Renal cortical epithelial cell (primary cell): ENCODE data around the gene EIF3K. TPM values are rescaled to one million over a fixed set of nuclear protein-coding genes. Genes with fewer than 3 reads are reported as not detected.
A peak's percentile ranks its signal among the peaks of the same experiment; 100 is the strongest.
"Not testable (repeated sequence)": the region's sequence is repeated elsewhere in the genome, so short reads cannot be mapped to it uniquely, and the experiment has no call there.

Experiments used
- DNase-seq: peaks from one replicate; pipeline ENCODE4 v3.0.0-alpha.2; 2011; ENCODE audit warnings: low read depth
- total RNA-seq: library from RNA; depleted of rRNA; stranded (reverse); fragments of >200 nt; gene quantifications from 2 replicates; pipeline ENCODE4 v1.2.3, GENCODE V29; 2014

Gene EIF3K, protein sequence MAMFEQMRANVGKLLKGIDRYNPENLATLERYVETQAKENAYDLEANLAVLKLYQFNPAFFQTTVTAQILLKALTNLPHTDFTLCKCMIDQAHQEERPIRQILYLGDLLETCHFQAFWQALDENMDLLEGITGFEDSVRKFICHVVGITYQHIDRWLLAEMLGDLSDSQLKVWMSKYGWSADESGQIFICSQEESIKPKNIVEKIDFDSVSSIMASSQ
- 328 and 420 TPM in 2 replicates for total RNA-seq

DNA sequence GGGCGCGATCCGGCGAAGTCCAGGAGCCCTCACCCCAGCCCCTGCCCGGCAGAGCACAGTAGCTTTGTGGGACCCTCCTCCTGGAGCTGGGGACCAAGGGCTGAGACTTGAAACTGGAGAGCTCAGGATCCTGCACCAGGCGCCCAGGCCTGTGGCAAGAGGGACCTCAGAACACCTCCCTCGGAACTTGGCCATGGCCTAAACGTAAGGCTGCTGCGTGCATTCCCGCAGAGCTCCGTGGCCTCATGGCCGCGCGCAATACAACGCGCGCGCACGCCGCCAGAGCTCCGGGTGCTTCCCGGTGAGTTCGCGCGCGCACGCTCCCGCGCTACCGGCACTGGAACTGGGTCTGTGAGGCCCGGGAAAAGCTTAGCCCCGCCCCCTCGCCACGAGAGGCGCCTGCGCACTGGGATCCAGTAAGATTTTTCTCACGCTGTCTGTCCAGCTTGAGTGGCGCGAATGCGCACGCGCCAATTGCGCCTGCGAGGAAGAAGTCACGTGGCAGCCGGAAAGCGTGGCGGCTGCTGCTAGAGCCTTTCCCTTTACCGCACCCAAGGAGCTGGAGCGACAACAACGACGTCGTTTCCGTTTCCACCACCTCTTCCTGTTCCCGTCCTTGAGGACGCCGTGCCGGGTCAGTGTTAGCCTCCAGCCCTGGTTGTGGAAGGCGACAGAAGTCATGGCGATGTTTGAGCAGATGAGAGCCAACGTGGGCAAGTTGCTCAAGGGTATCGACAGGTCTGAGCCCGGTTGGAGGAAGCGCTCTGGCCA is at the start of gene EIF3K:
Gene EIF3K, plus strand, starts transcription at position 599 of the 771 bp plus-strand sequence. Its CDS starts 81 bp downstream, at position 680.
- DNase-seq: peak; percentile 98

DNA sequence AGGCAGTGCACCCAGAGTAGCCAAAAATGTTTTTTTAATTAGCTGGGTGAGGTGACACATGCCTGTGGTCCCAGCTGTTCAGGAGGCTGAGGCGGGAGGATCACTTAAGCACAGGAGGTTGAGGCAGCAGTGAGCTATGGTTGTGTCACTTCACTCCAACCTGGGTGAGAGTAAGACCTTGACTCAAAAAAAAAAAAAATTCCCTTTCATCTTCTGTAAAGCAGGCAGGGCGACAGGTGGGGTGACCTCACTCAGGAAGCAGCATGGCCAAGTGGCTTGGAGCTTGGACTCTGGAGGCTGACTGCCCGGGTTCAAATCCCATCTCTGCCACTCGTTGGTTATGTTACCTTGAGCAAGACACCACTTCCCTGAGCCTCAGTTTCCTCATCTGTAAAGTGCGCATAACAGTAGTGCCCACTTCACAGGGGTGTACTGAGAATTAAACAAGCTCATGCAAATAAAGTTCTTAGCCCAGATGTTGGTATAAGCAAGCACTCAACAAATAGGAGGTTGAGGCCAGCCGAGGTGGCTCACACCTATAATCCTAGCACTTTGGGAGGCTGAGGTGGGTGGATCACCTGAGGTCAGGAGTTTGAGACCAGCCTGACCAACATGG is 49.5 kb upstream of the EIF3K start:
- DNase-seq: no peak

DNA sequence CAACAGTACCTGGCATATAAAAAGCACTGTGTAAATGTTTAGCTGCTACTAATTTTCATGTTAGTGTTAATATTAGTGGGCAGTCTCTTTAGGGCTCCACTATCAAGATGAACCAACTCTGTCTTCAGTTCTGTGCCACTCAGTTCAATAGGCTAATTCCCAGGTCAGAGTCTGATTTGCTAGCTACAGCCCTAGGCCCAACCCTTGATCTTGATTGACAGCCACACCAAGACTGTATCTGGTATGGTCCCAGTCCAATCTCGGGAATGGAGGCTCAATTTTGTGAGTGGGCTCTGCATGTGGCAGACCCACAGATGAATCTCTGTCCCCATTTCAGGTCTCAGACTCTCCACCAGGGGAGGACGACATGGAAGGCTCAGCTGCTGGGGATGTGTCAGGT is 47.3 kb upstream of the EIF3K start:
- no peak for DNase-seq

DNA sequence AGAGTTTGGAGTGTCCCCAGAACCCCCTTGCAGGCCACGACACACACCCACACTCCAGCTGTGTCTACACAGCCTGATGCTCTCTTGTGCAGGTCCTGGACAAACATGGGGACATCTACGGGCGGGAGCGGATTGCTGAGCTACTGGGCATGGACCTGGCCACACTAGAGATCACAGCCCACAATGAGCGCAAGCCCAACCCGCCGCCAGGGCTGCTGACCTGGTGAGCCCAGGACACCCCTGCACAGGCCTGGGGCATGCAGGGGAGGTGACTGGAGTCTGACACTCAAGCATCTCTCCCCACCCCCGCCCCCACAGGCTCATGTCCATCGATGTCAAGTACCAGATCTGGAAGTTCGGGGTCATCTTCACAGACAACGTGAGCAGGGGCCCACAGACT is 41.2 kb upstream of the EIF3K start:
- DNase-seq: no peak

- not testable (repeated sequence) for DNase-seq
These were observed 39.7 kb upstream of the EIF3K start for GRCh38 chr19:38579304-38579703.

DNA sequence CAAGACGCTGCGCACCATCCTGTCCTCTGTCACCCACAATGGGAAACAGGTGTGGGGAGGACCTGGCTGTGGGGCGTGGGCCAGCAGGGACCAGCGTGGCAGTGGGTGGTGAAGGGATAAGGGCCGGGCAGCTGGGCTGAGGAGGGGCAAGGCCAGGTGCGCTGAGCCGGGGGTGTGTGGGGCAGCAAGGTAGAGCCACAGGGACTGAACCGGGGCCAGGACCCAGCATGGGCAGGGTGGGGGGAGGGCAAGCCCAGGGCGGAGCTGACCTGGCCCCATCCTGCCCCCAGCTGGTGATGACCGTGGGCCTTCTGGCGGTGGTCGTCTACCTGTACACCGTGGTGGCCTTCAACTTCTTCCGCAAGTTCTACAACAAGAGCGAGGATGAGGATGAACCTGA is 38.9 kb upstream of the EIF3K start:
- DNase-seq: no peak

DNA sequence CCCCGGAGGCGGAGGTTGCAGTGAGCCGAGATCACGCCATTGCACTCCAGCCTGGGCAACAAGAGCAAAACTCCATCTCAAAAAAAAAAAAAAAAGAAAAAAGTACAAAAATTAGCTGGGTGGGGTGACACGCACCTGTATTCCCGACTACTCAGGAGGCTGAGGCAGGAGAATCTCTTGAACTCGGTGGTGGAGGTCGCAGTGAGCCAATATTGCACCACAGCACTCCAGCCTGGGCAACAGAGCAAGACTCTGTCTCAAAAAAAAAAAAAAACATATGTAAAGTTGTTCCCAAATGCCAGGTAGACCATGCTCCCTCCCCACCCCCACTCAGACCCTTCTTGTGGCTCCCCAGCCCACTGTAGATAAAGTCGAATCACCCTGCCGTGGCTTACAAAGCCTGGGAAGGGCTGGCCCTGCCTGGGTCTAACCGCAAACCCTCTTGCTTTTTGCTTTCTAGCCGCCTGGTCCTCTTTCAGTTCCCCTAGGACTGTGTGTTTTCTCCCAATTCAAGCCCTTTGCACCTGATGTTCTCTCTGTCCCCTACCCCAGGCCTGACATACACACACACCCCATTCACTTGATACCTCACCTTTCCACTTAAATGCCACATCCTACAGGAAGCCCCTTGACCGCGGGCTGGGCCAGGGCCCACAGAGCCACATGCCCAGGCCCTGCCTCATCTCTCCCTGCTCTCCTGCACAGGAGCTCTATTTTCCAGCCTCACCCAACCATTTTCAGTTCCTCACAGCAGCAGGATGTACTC is 35.6 kb upstream of the EIF3K start:
- DNase-seq: no peak

GRCh38 chr19:38583985-38584305 is 35.0 kb upstream of the EIF3K start:
- DNase-seq: no peak

DNA sequence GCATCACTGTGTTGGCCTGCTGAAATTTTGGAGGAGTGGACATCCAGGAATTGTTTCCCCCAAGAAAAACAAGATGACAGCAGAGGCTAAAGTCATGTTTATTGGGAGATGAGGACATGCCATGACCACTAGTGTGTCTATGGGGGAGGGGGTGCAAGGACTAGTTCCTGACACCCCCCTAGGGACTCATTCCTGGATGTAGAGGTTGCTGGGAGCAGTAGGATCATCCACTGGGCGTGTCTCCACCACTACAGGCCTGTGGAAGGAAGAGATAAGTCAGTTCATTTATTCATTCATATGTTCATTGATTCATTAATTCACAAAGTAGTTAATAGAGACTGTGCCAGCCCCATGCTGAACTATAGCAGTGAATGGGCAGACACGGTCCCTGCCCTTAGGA is 31.4 kb upstream of the EIF3K start:
- no peak for DNase-seq

GRCh38 chr19:38588041-38588440 is 30.9 kb upstream of the EIF3K start:
- no peak for DNase-seq

- no peak for DNase-seq
These were observed 26.0 kb upstream of the EIF3K start for GRCh38 chr19:38592940-38593339.

DNA sequence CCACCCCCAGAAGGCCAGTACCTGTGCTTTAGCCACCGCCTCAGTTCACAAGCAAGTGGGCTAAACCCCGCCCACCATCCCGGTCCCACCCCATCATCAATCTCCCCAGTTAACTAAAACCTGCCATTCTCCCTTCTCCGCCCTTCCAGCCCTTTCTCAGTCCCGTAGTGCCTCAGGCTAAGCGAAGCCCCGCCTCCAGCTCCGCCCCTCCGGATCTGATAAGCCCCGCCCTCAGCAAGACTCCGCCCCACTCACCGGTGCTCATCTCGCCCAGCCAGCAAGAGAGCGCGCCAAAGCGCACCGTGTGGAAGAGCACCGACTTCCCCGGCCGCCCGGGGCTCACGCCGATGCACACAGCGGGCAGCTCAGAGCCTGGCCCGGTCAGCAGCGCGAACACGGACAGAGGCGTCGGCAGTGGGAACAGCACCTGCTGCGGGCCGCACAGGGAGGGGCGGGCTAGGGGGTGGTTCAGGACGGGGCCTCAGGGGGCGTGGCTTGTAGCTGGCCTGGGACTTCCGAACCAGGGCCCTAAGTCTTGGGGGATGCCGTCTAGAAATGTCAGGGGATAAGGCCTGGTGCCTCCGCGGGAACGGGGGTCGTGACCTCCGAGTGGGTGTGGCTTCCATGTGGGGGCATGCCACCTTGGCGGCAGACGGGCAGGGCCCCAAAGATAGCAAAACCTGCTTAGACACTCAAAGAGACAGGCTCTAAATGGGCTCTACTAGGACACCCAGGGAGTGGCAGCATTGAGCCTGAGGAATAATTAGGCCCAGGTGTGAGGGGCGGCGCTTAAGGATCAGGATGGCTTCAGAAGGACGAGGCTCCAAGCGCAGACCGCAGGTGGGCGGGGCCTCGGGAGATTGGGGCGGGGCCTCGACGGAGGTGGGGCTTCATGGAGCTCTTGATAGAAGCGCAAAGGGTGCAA is 22.7 kb upstream of the EIF3K start:
- peak; percentile 13 for DNase-seq

DNA sequence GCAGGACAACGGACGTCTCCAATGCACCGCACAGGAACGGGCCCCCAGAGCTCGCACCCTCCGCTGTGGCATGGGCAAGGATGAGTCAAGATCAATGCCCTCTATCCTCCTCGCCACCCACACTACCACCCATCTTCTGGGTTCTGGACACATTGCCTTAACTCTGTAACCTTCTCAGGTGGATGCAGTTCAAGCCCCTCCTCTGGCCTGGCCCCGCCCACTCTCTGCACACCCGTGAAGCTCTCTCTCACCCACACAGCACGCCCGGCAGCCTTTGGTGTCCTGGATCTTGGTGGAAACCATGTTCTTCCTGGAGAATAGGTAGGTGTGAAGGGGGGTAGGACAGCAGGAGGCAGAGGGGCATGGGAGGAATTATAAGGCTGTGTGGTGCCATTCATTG is 21.9 kb upstream of the EIF3K start:
- DNase-seq: no peak

DNA sequence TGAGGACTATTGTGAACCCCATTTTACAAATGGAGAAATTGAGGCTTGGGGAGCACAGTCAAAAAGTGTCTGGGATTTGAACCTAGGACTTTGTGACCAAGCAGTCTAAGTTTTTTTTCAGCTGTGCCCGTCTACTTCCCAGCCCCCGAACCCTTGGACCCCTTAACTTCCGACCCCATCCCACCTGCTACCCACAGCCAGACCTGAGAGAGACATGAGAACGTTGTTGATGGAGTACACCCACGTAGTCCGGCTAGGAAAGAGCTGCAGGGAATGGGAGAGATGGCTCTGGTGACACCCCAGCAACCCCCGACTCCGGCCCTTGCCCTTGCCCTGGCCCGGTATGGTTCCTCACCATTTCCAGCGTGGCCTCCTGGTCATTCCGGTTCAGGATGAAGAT is 19.3 kb upstream of the EIF3K start:
- DNase-seq: no peak

DNA sequence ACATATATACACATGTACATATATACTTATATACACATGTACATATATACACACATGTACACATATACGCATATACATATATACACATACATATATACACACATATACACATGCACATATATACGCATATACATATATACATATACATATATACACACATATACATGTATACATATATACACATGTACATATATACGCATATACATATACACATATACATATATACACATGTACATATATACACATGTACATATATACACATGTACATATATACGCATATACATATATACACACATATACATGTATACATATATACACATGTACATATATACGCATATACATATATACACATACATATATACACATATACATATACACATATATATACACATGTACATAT is 16.1 kb upstream of the EIF3K start:
- not testable (repeated sequence) for DNase-seq

- DNase-seq: no peak
These were observed 12.9 kb upstream of the EIF3K start for GRCh38 chr19:38606131-38606530.

DNA sequence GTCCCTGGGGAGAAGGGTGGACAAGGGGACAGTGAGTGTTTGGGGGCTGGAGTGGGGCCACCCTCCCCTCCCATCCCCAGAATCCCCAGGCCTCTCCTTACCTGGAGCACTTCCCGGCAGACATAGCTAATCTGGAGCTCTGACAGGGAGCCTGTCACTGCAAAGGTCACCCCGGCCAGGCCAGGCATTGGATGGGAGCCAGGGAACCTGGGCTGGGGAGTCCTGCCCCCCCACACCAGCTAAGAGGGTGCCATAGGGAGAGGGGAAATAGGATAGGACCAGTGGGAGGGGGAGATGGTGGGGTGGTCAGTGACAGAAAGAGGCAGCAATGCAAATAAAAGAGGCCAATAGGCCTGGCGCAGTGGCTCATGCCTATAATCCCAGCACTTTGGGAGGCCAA is 4.7 kb upstream of the EIF3K start:
- no peak for DNase-seq

DNA sequence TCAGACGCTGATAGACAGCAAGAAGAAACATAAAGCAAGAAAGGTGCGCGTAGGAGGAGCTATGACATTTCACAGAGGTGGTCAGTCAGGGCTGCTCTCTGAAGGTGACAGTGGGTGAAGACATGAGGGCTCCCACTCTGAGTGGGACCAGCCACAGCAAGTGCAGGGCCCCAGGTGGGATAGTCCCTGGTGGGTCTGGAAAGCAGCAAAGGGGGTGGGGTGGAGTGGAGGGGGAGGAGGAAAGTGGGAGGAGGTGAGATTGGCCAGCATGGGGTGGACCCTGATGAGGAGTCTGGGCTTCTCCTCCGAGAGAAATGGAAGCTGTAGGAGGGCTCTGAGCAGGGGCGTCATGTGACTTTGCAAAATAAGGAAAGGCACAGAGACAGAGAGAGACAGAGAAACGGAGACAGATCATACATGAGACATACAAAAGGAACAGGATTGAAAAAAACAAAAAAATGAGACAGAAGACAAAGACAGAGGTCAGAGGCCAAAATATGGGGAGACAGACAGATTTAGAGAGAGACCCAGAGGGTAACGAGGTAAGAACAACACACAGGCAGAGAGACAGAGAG is 3.9 kb upstream of the EIF3K start:
- DNase-seq: no peak

DNA sequence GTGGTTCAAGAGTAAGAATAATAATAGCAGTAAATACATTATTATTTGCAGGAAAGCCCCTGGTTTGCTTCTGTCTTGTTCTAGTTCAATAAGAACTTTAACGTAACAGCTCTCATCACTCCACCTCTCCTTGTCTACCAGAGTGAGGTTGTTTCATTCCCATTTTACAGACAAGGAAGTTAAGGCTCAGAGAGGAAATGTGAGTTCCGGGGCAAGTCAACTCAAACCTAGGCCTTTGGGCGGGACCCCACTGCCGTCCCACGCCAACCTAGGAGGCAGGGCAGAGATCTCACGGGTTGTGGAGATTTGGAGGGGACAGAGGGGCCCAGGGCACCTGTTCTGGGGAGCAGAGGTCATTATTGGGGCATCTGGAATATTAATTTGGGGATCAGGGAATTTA is 2.7 kb upstream of the EIF3K start:
- DNase-seq: no peak

GRCh38 chr19:38617283-38617763 is 1.7 kb upstream of the EIF3K start:
- no peak for DNase-seq
